ENCODE results near the gene HMMR. TPM values are rescaled to one million over a fixed set of nuclear protein-coding genes. Genes with fewer than 3 reads are reported as not detected.

HMMR gene
- total and polyA plus RNA-seq, 7 donors: 1.1 to 18.1 (median 3.0) TPM; not detected in 2

DNA sequence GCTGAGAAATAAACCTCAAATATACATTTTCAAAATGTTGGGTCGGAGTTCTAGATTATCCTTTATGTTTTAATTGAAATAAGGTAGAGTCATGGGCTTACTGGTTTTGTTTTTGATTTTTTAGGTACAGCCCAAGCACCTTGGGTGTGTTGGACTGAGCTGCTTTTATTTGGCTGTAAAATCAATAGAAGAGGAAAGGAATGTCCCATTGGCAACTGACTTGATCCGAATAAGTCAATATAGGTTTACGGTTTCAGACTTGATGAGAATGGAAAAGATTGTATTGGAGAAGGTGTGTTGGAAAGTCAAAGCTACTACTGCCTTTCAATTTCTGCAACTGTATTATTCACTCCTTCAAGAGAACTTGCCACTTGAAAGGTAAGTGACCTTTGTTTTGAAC, 19.5 kb upstream of the HMMR start:
- Histone ChIP-seq H3K4me1 (peaks cover 0 to 27% (median 18%) of the 10 kb centered on the region in 4 donors), H3K27me3 (no peaks in the 10 kb centered on the region), H3K27ac (no peak overlapping the region), H3K4me3 (no peak overlapping the region), H3K9me3 (no peaks in the 10 kb centered on the region), H3K36me3 (peaks cover 0 to 52% (median 10%) of the 10 kb centered on the region in 4 donors)
- 49 to 80% methylated on average over 3 of the region's 3 CpGs for WGBS, 2 donors
- no peak for DNase-seq
- intact Hi-C loops (cut with DNase I): no loop called here
- no peak for TF ChIP-seq POLR2A (IDR thresholded peaks at IDR 0.05)
- TF ChIP-seq POLR2AphosphoS5 (IDR thresholded peaks at IDR 0.05): no peak
- TF ChIP-seq, protein P1, sequence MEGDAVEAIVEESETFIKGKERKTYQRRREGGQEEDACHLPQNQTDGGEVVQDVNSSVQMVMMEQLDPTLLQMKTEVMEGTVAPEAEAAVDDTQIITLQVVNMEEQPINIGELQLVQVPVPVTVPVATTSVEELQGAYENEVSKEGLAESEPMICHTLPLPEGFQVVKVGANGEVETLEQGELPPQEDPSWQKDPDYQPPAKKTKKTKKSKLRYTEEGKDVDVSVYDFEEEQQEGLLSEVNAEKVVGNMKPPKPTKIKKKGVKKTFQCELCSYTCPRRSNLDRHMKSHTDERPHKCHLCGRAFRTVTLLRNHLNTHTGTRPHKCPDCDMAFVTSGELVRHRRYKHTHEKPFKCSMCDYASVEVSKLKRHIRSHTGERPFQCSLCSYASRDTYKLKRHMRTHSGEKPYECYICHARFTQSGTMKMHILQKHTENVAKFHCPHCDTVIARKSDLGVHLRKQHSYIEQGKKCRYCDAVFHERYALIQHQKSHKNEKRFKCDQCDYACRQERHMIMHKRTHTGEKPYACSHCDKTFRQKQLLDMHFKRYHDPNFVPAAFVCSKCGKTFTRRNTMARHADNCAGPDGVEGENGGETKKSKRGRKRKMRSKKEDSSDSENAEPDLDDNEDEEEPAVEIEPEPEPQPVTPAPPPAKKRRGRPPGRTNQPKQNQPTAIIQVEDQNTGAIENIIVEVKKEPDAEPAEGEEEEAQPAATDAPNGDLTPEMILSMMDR (IDR thresholded peaks at IDR 0.05): no peak
- no peak for TF ChIP-seq EP300 (IDR thresholded peaks at IDR 0.05)

DNA sequence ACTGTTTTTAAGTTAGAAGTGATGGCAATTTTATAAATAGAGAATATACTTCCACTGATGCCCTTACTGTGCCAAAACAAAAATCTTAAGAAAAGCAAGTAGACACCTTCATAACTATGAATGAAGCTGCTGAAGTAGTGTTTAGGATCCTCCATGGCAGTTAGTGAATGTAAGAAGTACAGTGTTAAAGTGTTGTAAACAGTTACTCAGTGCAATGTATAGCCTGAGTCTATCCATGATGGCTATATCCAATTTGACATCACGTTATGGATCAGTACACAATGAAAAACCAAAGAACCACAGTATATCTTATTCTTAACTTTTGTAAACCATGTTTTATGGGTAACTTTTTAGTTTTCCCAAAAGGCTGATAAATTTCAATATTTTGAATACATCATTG, 15.9 kb upstream of the HMMR start:
- intact Hi-C loops (cut with DNase I): no loop called here
- no peak for TF ChIP-seq POLR2AphosphoS5 (IDR thresholded peaks at IDR 0.05)
- TF ChIP-seq EP300 (IDR thresholded peaks at IDR 0.05): no peak
- TF ChIP-seq POLR2A (IDR thresholded peaks at IDR 0.05): no peak
- TF ChIP-seq, protein P1 (IDR thresholded peaks at IDR 0.05): no peak
- Histone ChIP-seq H3K4me3 (no peak overlapping the region), H3K4me1 (peaks cover 0 to 11% (median 3%) of the 10 kb centered on the region in 4 donors), H3K36me3 (peaks cover 0 to 88% (median 17%) of the 10 kb centered on the region in 4 donors), H3K27ac (no peak overlapping the region), H3K27me3 (no peaks in the 10 kb centered on the region), H3K9me3 (no peaks in the 10 kb centered on the region)
- DNase-seq: no peak
- WGBS, 2 donors: 89 to 92% methylated on average over 1 of the region's 1 CpG

DNA sequence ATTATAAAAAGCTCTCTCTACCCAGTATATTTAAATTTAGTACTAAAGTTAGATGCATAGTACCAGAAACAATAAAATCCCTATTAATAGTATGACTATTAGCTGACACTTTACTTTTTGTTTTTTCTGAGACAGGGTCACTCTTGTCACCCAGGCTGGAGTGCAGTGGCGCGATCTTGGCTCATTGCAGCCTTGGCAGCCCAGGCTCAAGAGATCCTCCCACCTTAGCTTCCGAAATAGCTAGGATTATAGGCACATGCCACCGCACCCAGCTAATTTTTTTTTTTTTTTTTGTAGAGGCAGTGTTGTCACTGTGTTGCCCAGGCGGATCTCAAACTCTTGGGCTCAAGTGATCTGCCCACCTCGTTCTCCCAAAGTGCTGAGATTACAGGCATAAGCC, 15.1 kb upstream of the HMMR start:
- DNase-seq: no peak
- Histone ChIP-seq H3K27me3 (no peaks in the 10 kb centered on the region), H3K4me3 (no peak overlapping the region), H3K36me3 (peaks cover 0 to 93% (median 17%) of the 10 kb centered on the region in 4 donors), H3K27ac (no peak overlapping the region), H3K9me3 (no peaks in the 10 kb centered on the region), H3K4me1 (peaks cover 0 to 3% (median 0%) of the 10 kb centered on the region in 4 donors)
- WGBS, 2 donors: 96 to 97% methylated on average over 6 of the region's 6 CpGs
- TF ChIP-seq POLR2A (IDR thresholded peaks at IDR 0.05) (no peak), EP300 (IDR thresholded peaks at IDR 0.05) (no peak), POLR2AphosphoS5 (IDR thresholded peaks at IDR 0.05) (no peak)
- TF ChIP-seq, protein P1 (IDR thresholded peaks at IDR 0.05): no peak
- intact Hi-C loops (cut with DNase I): no loop called here

DNA sequence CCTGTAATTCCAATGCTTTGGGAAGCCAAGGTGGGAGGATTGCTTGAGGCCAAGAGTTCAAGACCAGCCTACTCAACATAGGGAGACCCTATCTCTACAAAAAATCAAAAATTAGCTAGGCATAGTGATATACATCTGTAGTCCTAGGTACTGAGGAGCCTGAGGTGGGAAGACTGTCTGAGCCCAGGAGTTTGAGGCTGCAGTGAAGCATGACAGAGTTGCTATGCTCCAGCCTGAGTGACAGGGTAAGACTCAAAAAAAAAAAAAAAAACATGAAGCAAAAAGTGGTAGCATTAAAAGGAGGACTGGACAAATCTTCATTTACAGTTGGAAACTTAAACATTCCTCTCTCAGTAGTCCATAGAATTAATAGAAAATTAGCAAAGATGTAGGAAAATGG, 13.2 kb upstream of the HMMR start:
- no peak for DNase-seq
- Histone ChIP-seq H3K27me3 (no peaks in the 10 kb centered on the region), H3K4me3 (no peak overlapping the region), H3K4me1 (no peaks in the 10 kb centered on the region), H3K36me3 (peaks cover 0 to 95% (median 13%) of the 10 kb centered on the region in 4 donors), H3K9me3 (no peaks in the 10 kb centered on the region), H3K27ac (no peak overlapping the region)
- intact Hi-C loops (cut with DNase I): no loop called here
- TF ChIP-seq, protein P1 (IDR thresholded peaks at IDR 0.05): no peak
- TF ChIP-seq POLR2AphosphoS5 (IDR thresholded peaks at IDR 0.05) (no peak), POLR2A (IDR thresholded peaks at IDR 0.05) (no peak), EP300 (IDR thresholded peaks at IDR 0.05) (no peak)

DNA sequence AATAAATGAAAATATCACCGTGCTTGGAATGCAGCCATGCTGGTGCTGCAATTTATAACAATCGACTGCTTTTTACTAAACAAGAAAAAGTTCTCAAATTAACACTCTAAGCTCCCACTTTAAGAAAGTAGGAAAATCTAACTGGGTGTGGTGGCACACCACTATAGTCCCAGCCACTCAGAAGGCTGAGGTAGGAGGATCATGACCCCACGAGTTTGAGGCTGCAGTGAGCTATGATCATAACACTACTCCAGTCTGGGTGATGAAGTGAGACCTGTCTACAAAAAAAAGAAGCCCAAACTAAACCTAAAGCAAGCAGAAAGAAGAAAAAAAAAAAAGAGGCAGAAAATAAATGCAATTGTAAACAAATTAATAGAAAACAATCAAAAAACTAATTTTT, 12.6 kb upstream of the HMMR start:
- Histone ChIP-seq H3K27ac (no peak overlapping the region), H3K36me3 (peaks cover 0 to 95% (median 7%) of the 10 kb centered on the region in 4 donors), H3K4me1 (no peaks in the 10 kb centered on the region), H3K27me3 (no peaks in the 10 kb centered on the region), H3K9me3 (no peaks in the 10 kb centered on the region), H3K4me3 (no peak overlapping the region)
- no peak for DNase-seq
- intact Hi-C loops (cut with DNase I): no loop called here
- 87 to 89% methylated on average over 3 of the region's 3 CpGs for WGBS, 2 donors
- TF ChIP-seq EP300 (IDR thresholded peaks at IDR 0.05): no peak
- TF ChIP-seq POLR2A (IDR thresholded peaks at IDR 0.05): no peak
- TF ChIP-seq, protein P1 (IDR thresholded peaks at IDR 0.05): no peak
- no peak for TF ChIP-seq POLR2AphosphoS5 (IDR thresholded peaks at IDR 0.05)

Measured in sigmoid colon (tissue), 7 donors.